Activated naive CD8-positive, alpha-beta T cell treated with anti-CD3 and anti-CD28 coated beads, Interleukin-2, amount 50 U/mL, for 24 hours (primary cell): ENCODE data around the gene HCAR3.
"Not testable (repeated sequence)": the region's sequence is repeated elsewhere in the genome, so short reads cannot be mapped to it uniquely, and the experiment has no call there.

Source experiments
- ATAC-seq: fragments of 150-1000 bp; cut with Tn5 transposase; one replicate; pipeline ENCODE4 v1.10.0; 2021
- DNase-seq: peaks from one replicate; pipeline ENCODE4 v3.0.0; 2021
- H3K27ac Mint-ChIP-seq: one replicate; pipeline ENCODE4 v1.8.0; 2021; ENCODE audit warnings: mild to moderate bottlenecking, mixed read lengths
- H3K27me3 Mint-ChIP-seq: one replicate; pipeline ENCODE4 v1.8.0; 2021; ENCODE audit warnings: mixed read lengths
- H3K36me3 Mint-ChIP-seq: one replicate; pipeline ENCODE4 v1.8.0; 2021; ENCODE audit warnings: low read depth, mixed read lengths
- H3K4me1 Mint-ChIP-seq: one replicate; pipeline ENCODE4 v1.8.0; 2021; ENCODE audit warnings: mixed read lengths
- H3K4me3 Mint-ChIP-seq: one replicate; pipeline ENCODE4 v1.8.0; 2021; ENCODE audit warnings: mild to moderate bottlenecking, moderate library complexity, mixed read lengths
- H3K9me3 Mint-ChIP-seq: one replicate; pipeline ENCODE4 v1.8.0; 2021; ENCODE audit warnings: mixed read lengths

The HCAR3 gene

GRCh38 chr12:122730215-122731014, 13.8 kb upstream of the HCAR3 start, which contains the start of gene HCAR1:
TSS of gene HCAR1 (minus strand) at chr12:122730844. CDS start at chr12:122730339, 505 bp downstream.
- H3K27me3 Mint-ChIP-seq: no peaks in the 10 kb centered on the region
- DNase-seq (peak; percentile 50), ATAC-seq (peak; percentile 67)
- H3K4me1 Mint-ChIP-seq: peaks cover 69% of the 10 kb centered on the region
- H3K4me3 Mint-ChIP-seq: peak within 1 kb of the TSS; percentile 26
- peaks cover 3% of the 10 kb centered on the region for H3K36me3 Mint-ChIP-seq
- H3K27ac Mint-ChIP-seq: peak within 1 kb of the TSS; percentile 41
- peaks cover 6% of the 10 kb centered on the region for H3K9me3 Mint-ChIP-seq

- DNase-seq (no peak), ATAC-seq (no peak)
- Mint-ChIP-seq H3K4me1 (peaks cover 76% of the 10 kb centered on the region), H3K27ac (peak overlapping the region; percentile 41), H3K4me3 (peak overlapping the region; percentile 26), H3K9me3 (peaks cover 6% of the 10 kb centered on the region), H3K27me3 (no peaks in the 10 kb centered on the region), H3K36me3 (peaks cover 3% of the 10 kb centered on the region)
Observed at GRCh38 chr12:122729583-122730214, 13.1 kb upstream of the HCAR3 start.

- Mint-ChIP-seq H3K4me3 (peak overlapping the region; percentile 16), H3K4me1 (peaks cover 55% of the 10 kb centered on the region), H3K36me3 (no peaks in the 10 kb centered on the region), H3K9me3 (no peaks in the 10 kb centered on the region), H3K27me3 (no peaks in the 10 kb centered on the region), H3K27ac (peak overlapping the region; percentile 51)
- DNase-seq (no peak), ATAC-seq (peak; percentile 58)
Observed at GRCh38 chr12:122726080-122726558, 9.5 kb upstream of the HCAR3 start.

- Mint-ChIP-seq H3K4me3 (peak overlapping the region; percentile 16), H3K27ac (peak overlapping the region; percentile 51), H3K4me1 (peaks cover 54% of the 10 kb centered on the region), H3K27me3 (no peaks in the 10 kb centered on the region), H3K36me3 (no peaks in the 10 kb centered on the region), H3K9me3 (no peaks in the 10 kb centered on the region)
- ATAC-seq: no peak
- DNase-seq: no peak
Observed at GRCh38 chr12:122725452-122726079, 9.0 kb upstream of the HCAR3 start.

- ATAC-seq (no peak), DNase-seq (no peak)
- Mint-ChIP-seq H3K4me3 (no peak overlapping the region), H3K4me1 (peaks cover 51% of the 10 kb centered on the region), H3K36me3 (no peaks in the 10 kb centered on the region), H3K27ac (no peak overlapping the region), H3K9me3 (no peaks in the 10 kb centered on the region), H3K27me3 (no peaks in the 10 kb centered on the region)
Observed at GRCh38 chr12:122724641-122725243, 8.1 kb upstream of the HCAR3 start.

GRCh38 chr12:122722387-122722786, 5.8 kb upstream of the HCAR3 start:
- ATAC-seq (no peak), DNase-seq (no peak)
- H3K27me3 Mint-ChIP-seq: no peaks in the 10 kb centered on the region
- H3K27ac Mint-ChIP-seq: no peak overlapping the region
- H3K36me3 Mint-ChIP-seq: no peaks in the 10 kb centered on the region
- H3K9me3 Mint-ChIP-seq: no peaks in the 10 kb centered on the region
- no peak overlapping the region for H3K4me3 Mint-ChIP-seq
- peaks cover 40% of the 10 kb centered on the region for H3K4me1 Mint-ChIP-seq

GRCh38 chr12:122721057-122721545, 4.5 kb upstream of the HCAR3 start:
- ATAC-seq: no peak
- no peak overlapping the region for H3K4me3 Mint-ChIP-seq
- H3K27ac Mint-ChIP-seq: peak overlapping the region; percentile 52

GRCh38 chr12:122715211-122715610, 1.4 kb downstream of the HCAR3 start:
- not testable (repeated sequence) for H3K36me3 Mint-ChIP-seq, ATAC-seq, H3K4me3 Mint-ChIP-seq

More at GRCh38 chr12:122721057-122721545, 4.5 kb upstream of the HCAR3 start:
- no peak for DNase-seq
- Mint-ChIP-seq H3K27me3 (no peaks in the 10 kb centered on the region), H3K9me3 (no peaks in the 10 kb centered on the region), H3K4me1 (peaks cover 36% of the 10 kb centered on the region), H3K36me3 (no peaks in the 10 kb centered on the region)

GRCh38 chr12:122713491-122714188, 3.0 kb downstream of the HCAR3 start:
- not testable (repeated sequence) for H3K27ac Mint-ChIP-seq, DNase-seq, H3K27me3 Mint-ChIP-seq, H3K4me1 Mint-ChIP-seq, ATAC-seq, H3K9me3 Mint-ChIP-seq, H3K4me3 Mint-ChIP-seq, H3K36me3 Mint-ChIP-seq

More at GRCh38 chr12:122715211-122715610, 1.4 kb downstream of the HCAR3 start:
- H3K27ac Mint-ChIP-seq, H3K27me3 Mint-ChIP-seq, DNase-seq, H3K4me1 Mint-ChIP-seq, H3K9me3 Mint-ChIP-seq: not testable (repeated sequence)

- not testable (repeated sequence) for H3K4me1 Mint-ChIP-seq, H3K9me3 Mint-ChIP-seq, H3K4me3 Mint-ChIP-seq, DNase-seq, ATAC-seq, H3K27me3 Mint-ChIP-seq, H3K36me3 Mint-ChIP-seq, H3K27ac Mint-ChIP-seq
Observed at GRCh38 chr12:122711266-122711665, 5.3 kb downstream of the HCAR3 start.

GRCh38 chr12:122710341-122710740, 6.3 kb downstream of the HCAR3 start:
- H3K27me3 Mint-ChIP-seq, H3K4me3 Mint-ChIP-seq, DNase-seq: not testable (repeated sequence)

GRCh38 chr12:122709287-122709686, 7.3 kb downstream of the HCAR3 start:
- not testable (repeated sequence) for H3K4me1 Mint-ChIP-seq, H3K9me3 Mint-ChIP-seq, H3K27me3 Mint-ChIP-seq

More at GRCh38 chr12:122710341-122710740, 6.3 kb downstream of the HCAR3 start:
- H3K27ac Mint-ChIP-seq, H3K9me3 Mint-ChIP-seq, H3K36me3 Mint-ChIP-seq, H3K4me1 Mint-ChIP-seq, ATAC-seq: not testable (repeated sequence)

GRCh38 chr12:122703841-122704240, 12.8 kb downstream of the HCAR3 start:
- not testable (repeated sequence) for H3K27me3 Mint-ChIP-seq, ATAC-seq, H3K27ac Mint-ChIP-seq, H3K9me3 Mint-ChIP-seq, DNase-seq, H3K36me3 Mint-ChIP-seq, H3K4me3 Mint-ChIP-seq, H3K4me1 Mint-ChIP-seq

More at GRCh38 chr12:122709287-122709686, 7.3 kb downstream of the HCAR3 start:
- not testable (repeated sequence) for DNase-seq, H3K36me3 Mint-ChIP-seq, H3K4me3 Mint-ChIP-seq, H3K27ac Mint-ChIP-seq, ATAC-seq
